C4-2B (cell line): Measurements from ENCODE around the gene PDSS2.

Experiments used
- ZFX ChIP-seq: fragments of 450-650 bp; IDR thresholded peaks from 2 replicates; pipeline ENCODE4 v1.6.1; 2017
- TF ChIP-seq, protein P1 (sequence below): fragments of 450-650 bp; conservative IDR thresholded peaks from 2 replicates; pipeline ENCODE4 v1.5.1; 2017; ENCODE audit warnings: mild to moderate bottlenecking

- TF ChIP-seq, protein P1, sequence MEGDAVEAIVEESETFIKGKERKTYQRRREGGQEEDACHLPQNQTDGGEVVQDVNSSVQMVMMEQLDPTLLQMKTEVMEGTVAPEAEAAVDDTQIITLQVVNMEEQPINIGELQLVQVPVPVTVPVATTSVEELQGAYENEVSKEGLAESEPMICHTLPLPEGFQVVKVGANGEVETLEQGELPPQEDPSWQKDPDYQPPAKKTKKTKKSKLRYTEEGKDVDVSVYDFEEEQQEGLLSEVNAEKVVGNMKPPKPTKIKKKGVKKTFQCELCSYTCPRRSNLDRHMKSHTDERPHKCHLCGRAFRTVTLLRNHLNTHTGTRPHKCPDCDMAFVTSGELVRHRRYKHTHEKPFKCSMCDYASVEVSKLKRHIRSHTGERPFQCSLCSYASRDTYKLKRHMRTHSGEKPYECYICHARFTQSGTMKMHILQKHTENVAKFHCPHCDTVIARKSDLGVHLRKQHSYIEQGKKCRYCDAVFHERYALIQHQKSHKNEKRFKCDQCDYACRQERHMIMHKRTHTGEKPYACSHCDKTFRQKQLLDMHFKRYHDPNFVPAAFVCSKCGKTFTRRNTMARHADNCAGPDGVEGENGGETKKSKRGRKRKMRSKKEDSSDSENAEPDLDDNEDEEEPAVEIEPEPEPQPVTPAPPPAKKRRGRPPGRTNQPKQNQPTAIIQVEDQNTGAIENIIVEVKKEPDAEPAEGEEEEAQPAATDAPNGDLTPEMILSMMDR: no peak
- no peak for TF ChIP-seq ZFX
Measured at GRCh38 chr6:107447663-107448216, 11.6 kb downstream of the PDSS2 start.
